ENCODE results near the gene FAS.

FAS gene

GRCh38 chr10:88958721-88959120 is 31.9 kb upstream of the FAS start:
- no peaks in the 10 kb centered on the region for H3K79me2 ChIP-seq (ENCODE audit: insufficient read depth, low read length)

GRCh38 chr10:88960802-88961201 is 29.8 kb upstream of the FAS start:
- Histone ChIP-seq H3K4me1 (ENCODE audit: insufficient read depth, low read length, poor library complexity, severe bottlenecking) (peaks cover 10% of the 10 kb centered on the region), H3F3A (ENCODE audit: low read depth) (no peaks in the 10 kb centered on the region), H3K9ac (ENCODE audit: low read depth, low read length, poor library complexity, severe bottlenecking) (no peak overlapping the region), H3K4me2 (ENCODE audit: low read depth, low read length, poor library complexity, severe bottlenecking) (no peak overlapping the region), H3K4me3 (ENCODE audit: low read length, poor library complexity, severe bottlenecking) (no peak overlapping the region), H2AFZ (ENCODE audit: low read length) (no peak overlapping the region), H4K20me1 (ENCODE audit: insufficient read depth, low read length, poor library complexity, severe bottlenecking) (no peaks in the 10 kb centered on the region), H3K79me2 (ENCODE audit: insufficient read depth, low read length) (no peaks in the 10 kb centered on the region), H3K36me3 (ENCODE audit: insufficient read depth, low read length) (no peaks in the 10 kb centered on the region), H3K9me3 (ENCODE audit: insufficient read depth, low read depth, low read length) (no peaks in the 10 kb centered on the region), H3K27me3 (ENCODE audit: insufficient read depth, low read length, poor library complexity, severe bottlenecking) (peaks cover 5% of the 10 kb centered on the region), H3K9me2 (replicated peaks; ENCODE audit: low read depth, low read length) (no peaks in the 10 kb centered on the region)
- no peak for TF ChIP-seq EZH2phosphoT487 (IDR thresholded peaks at IDR 0.05; ENCODE audit: borderline replicate concordance)
- TF ChIP-seq, protein P1, sequence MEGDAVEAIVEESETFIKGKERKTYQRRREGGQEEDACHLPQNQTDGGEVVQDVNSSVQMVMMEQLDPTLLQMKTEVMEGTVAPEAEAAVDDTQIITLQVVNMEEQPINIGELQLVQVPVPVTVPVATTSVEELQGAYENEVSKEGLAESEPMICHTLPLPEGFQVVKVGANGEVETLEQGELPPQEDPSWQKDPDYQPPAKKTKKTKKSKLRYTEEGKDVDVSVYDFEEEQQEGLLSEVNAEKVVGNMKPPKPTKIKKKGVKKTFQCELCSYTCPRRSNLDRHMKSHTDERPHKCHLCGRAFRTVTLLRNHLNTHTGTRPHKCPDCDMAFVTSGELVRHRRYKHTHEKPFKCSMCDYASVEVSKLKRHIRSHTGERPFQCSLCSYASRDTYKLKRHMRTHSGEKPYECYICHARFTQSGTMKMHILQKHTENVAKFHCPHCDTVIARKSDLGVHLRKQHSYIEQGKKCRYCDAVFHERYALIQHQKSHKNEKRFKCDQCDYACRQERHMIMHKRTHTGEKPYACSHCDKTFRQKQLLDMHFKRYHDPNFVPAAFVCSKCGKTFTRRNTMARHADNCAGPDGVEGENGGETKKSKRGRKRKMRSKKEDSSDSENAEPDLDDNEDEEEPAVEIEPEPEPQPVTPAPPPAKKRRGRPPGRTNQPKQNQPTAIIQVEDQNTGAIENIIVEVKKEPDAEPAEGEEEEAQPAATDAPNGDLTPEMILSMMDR (conservative IDR thresholded peaks at IDR 0.05; ENCODE audit: low read length) = no peak

More at GRCh38 chr10:88958721-88959120, 31.9 kb upstream of the FAS start:
- Histone ChIP-seq H3K9me2 (replicated peaks; ENCODE audit: low read depth, low read length) (no peaks in the 10 kb centered on the region), H3K9me3 (ENCODE audit: insufficient read depth, low read depth, low read length) (no peaks in the 10 kb centered on the region), H4K20me1 (ENCODE audit: insufficient read depth, low read length, poor library complexity, severe bottlenecking) (no peaks in the 10 kb centered on the region), H3K4me2 (ENCODE audit: low read depth, low read length, poor library complexity, severe bottlenecking) (no peak overlapping the region), H3K4me3 (ENCODE audit: low read length, poor library complexity, severe bottlenecking) (no peak overlapping the region), H3K4me1 (ENCODE audit: insufficient read depth, low read length, poor library complexity, severe bottlenecking) (peaks cover 10% of the 10 kb centered on the region), H3F3A (ENCODE audit: low read depth) (no peaks in the 10 kb centered on the region), H2AFZ (ENCODE audit: low read length) (no peak overlapping the region), H3K36me3 (ENCODE audit: insufficient read depth, low read length) (no peaks in the 10 kb centered on the region), H3K27me3 (ENCODE audit: insufficient read depth, low read length, poor library complexity, severe bottlenecking) (peaks cover 5% of the 10 kb centered on the region), H3K9ac (ENCODE audit: low read depth, low read length, poor library complexity, severe bottlenecking) (no peak overlapping the region)
- TF ChIP-seq, protein P1 (conservative IDR thresholded peaks at IDR 0.05; ENCODE audit: low read length) = no peak
- TF ChIP-seq EZH2phosphoT487 (IDR thresholded peaks at IDR 0.05; ENCODE audit: borderline replicate concordance) = no peak

GRCh38 chr10:88961266-88961665 is 29.3 kb upstream of the FAS start:
- Histone ChIP-seq H4K20me1 (ENCODE audit: insufficient read depth, low read length, poor library complexity, severe bottlenecking) (no peaks in the 10 kb centered on the region), H3K9me2 (replicated peaks; ENCODE audit: low read depth, low read length) (no peaks in the 10 kb centered on the region), H3K9me3 (ENCODE audit: insufficient read depth, low read depth, low read length) (no peaks in the 10 kb centered on the region), H3K79me2 (ENCODE audit: insufficient read depth, low read length) (no peaks in the 10 kb centered on the region), H3K4me2 (ENCODE audit: low read depth, low read length, poor library complexity, severe bottlenecking) (no peak overlapping the region), H3K9ac (ENCODE audit: low read depth, low read length, poor library complexity, severe bottlenecking) (no peak overlapping the region), H3K4me1 (ENCODE audit: insufficient read depth, low read length, poor library complexity, severe bottlenecking) (peaks cover 10% of the 10 kb centered on the region), H2AFZ (ENCODE audit: low read length) (no peak overlapping the region), H3K27me3 (ENCODE audit: insufficient read depth, low read length, poor library complexity, severe bottlenecking) (peaks cover 5% of the 10 kb centered on the region), H3F3A (ENCODE audit: low read depth) (no peaks in the 10 kb centered on the region), H3K4me3 (ENCODE audit: low read length, poor library complexity, severe bottlenecking) (no peak overlapping the region), H3K36me3 (ENCODE audit: insufficient read depth, low read length) (no peaks in the 10 kb centered on the region)
- TF ChIP-seq EZH2phosphoT487 (IDR thresholded peaks at IDR 0.05; ENCODE audit: borderline replicate concordance) = no peak
- TF ChIP-seq, protein P1 (conservative IDR thresholded peaks at IDR 0.05; ENCODE audit: low read length) = no peak

Data from Loucy (cell line).